BLaER1 treated with 17β-estradiol and CSF1 and Interleukin-3, amounts not matched to agents 10 nM and 100 nM (cell line): ENCODE results near the gene EEF1A2.

ENCODE experiments used
- H3K27ac ChIP-seq, 11 experiments: shearing (Covaris generic); formaldehyde crosslinking; 2 replicates each; pipeline ENCODE4 v1.8.1; 2022
- H3K27me3 ChIP-seq, 11 experiments: shearing (Covaris generic); formaldehyde crosslinking; 2 replicates each; pipeline ENCODE4 v1.8.1; 2022
- H3K36me3 ChIP-seq, 11 experiments: shearing (Covaris generic); formaldehyde crosslinking; 2 replicates each; pipeline ENCODE4 v1.8.1; 2022
- H3K4me1 ChIP-seq, 10 experiments: shearing (Covaris generic); formaldehyde crosslinking; 2 replicates each; pipeline ENCODE4 v1.8.1; 2022
- H3K4me2 ChIP-seq, 11 experiments: shearing (Covaris generic); formaldehyde crosslinking; 2 replicates each; pipeline ENCODE4 v1.8.1; 2022
- H3K4me3 ChIP-seq, 10 experiments: shearing (Covaris generic); formaldehyde crosslinking; 2 replicates each; pipeline ENCODE4 v1.8.1; 2022
- H3K9ac ChIP-seq, 11 experiments: shearing (Covaris generic); formaldehyde crosslinking; 2 replicates each; pipeline ENCODE4 v1.8.1; 2022
- H3K9me3 ChIP-seq, 11 experiments: shearing (Covaris generic); formaldehyde crosslinking; replicated peaks in 1 of 11; 2 replicates each; pipeline ENCODE4 v1.8.1; 2022
- H4K20me1 ChIP-seq, 11 experiments: shearing (Covaris generic); formaldehyde crosslinking; 2 replicates each; pipeline ENCODE4 v1.8.1; 2022
- Cebpa-rat ChIP-seq, 11 experiments: shearing (Covaris generic); IDR thresholded peaks; 2 replicates each; pipeline ENCODE4 v1.8.1; 2022

EEF1A2 gene

DNA sequence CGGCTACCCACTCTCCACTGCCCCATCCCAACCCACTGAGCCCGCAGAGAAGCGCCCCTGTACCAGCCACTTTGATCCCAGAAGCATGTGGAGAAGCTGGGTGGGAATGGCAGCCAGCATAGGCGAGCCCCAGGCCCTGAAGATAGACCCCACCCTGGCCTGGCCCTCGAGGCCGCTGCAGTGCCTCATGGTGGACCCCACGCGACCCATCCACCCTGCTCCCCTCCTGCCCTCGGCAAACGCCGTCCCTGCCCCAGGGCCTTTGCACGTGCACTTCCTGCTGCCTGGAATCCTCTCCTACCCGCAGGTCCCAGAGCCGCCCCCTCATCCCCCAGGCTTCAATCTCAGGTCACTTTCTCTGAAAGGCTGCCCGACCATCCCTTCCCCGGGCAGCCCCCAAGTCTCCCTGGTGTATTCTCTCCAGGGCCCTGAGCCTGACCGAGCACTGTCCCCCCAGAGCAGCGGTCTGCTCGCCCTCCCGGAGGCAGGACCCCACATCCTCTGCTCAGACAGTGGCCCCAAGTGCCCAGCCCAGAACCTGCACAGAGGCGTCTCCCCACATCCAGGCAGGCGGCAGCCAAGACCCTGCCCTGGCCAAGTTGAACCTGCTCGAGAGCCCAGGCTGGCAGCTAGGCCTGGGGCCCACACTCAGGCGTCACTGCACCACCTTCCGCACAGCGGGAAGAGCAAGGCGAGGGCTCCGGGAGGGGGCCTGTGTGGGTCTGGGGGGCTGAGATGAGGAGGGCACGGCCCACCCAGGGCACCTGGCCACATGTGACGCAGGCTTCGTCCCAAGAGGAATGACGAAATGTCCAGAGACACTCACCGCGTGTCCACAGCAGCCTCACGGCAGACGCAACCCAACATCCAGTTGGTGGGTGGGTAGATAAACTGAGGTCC is 40.5 kb downstream of the EEF1A2 start:
- TF ChIP-seq Cebpa-rat (IDR thresholded peaks at IDR 0.05) = no peak
- Histone ChIP-seq H3K36me3 (no peaks in the 10 kb centered on the region), H3K4me2 (peak overlapping the region; percentile 87 to 99 (median 96)), H3K27me3 (peaks cover 29 to 73% (median 40%) of the 10 kb centered on the region in 11 experiments), H3K4me1 (peaks cover 48 to 76% (median 58%) of the 10 kb centered on the region in 10 experiments), H4K20me1 (peaks cover 0 to 83% (median 28%) of the 10 kb centered on the region in 11 experiments; a peak in 13 of 22 replicates), H3K9ac (no peak overlapping the region), H3K4me3 (no peak overlapping the region), H3K9me3 (no peaks in the 10 kb centered on the region), H3K27ac (peak overlapping the region in 3 of 11 experiments; percentile 8 to 26 (median 9); a peak in 3 of 22 replicates)

DNA sequence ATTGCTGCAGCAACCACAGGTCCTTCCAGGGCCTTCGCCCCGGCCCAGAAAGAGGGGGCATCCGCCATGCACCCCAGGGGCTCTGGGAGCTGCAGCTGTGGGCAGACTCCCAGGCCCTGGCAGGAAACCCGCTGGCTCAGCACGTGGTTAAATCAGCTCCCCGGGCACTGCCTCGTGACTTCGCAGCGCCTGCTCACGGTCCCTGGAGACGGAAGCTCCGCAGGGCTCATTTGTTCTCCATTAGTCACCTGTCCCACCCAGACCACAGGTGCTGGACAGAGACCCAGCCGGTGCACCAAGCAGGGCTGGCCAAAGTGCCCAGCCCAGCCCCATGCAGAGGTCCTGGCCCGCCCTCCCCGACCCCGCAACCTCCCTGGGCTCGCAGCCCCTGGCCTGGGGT is 41.1 kb downstream of the EEF1A2 start:
- H3K9ac ChIP-seq = peak overlapping the region in 2 of 11 experiments; percentile 20 to 35; a peak in 2 of 22 replicates
- H3K4me2 ChIP-seq = peak overlapping the region; percentile 87 to 99 (median 96)
- H3K4me3 ChIP-seq = no peak overlapping the region; a peak in 1 of 20 replicates
- peak overlapping the region in 5 of 11 experiments; percentile 3 to 83 (median 33); a peak in 6 of 22 replicates for H3K27ac ChIP-seq
- H3K4me1 ChIP-seq = peaks cover 53 to 83% (median 65%) of the 10 kb centered on the region in 10 experiments
- no peaks in the 10 kb centered on the region for H3K9me3 ChIP-seq
- no peaks in the 10 kb centered on the region for H3K36me3 ChIP-seq
- peaks cover 0 to 76% (median 23%) of the 10 kb centered on the region in 11 experiments; a peak in 13 of 22 replicates for H4K20me1 ChIP-seq
- TF ChIP-seq Cebpa-rat (IDR thresholded peaks at IDR 0.05) = no peak
- H3K27me3 ChIP-seq = peaks cover 22 to 68% (median 33%) of the 10 kb centered on the region in 11 experiments

DNA sequence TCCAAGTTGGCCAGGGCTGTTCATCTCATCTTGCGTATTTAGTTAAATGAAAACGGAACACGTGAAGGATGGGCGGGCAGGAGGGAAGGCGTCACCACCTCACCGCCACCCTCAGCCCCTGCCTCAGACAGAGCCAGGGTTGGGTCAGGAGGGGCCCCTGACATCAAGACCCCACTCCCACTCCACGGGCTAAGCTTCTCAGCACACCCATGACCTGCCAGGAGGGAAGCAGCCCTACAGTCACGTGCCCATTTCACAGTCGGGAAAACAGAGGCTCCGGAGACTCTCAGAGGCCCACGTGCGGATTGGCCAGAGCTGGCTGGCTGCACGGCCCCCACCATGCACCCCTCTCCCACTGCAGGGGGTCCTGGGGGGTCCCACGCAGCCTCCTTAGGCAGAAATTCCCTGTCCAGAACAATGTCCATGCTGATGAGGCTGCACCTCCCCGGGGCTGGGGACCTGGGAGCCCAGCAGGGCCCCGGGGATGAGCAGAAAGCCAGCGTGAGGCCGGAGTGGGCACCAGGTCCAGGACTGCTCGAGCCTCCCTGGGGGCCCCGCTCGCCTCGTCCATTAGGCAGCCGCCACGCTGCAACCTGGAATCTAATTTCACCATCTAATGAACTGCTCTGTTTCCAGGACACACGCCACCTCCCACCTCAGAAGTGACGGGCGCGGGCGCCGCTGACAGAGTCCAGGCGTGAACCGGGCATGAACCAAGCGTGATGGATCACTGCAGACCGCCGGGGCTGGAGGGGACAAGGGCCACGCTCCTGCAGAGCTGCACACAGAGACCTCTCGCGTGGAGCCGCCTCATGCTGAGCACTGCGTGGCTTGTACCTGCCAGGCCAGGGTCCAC is 42.2 kb downstream of the EEF1A2 start:
- Histone ChIP-seq H3K4me1 (peaks cover 53 to 93% (median 75%) of the 10 kb centered on the region in 10 experiments), H3K9me3 (no peaks in the 10 kb centered on the region), H3K36me3 (no peaks in the 10 kb centered on the region), H4K20me1 (peaks cover 0 to 68% (median 18%) of the 10 kb centered on the region in 11 experiments; a peak in 12 of 22 replicates), H3K4me3 (no peak overlapping the region; a peak in 1 of 20 replicates), H3K9ac (peak overlapping the region in 5 of 11 experiments; percentile 16 to 35 (median 20); a peak in 5 of 22 replicates), H3K27ac (peak overlapping the region in 4 of 11 experiments; percentile 27 to 83 (median 38); a peak in 5 of 22 replicates), H3K4me2 (peak overlapping the region; percentile 87 to 99 (median 96)), H3K27me3 (peaks cover 11 to 57% (median 22%) of the 10 kb centered on the region in 11 experiments)
- TF ChIP-seq Cebpa-rat (IDR thresholded peaks at IDR 0.05) = no peak

- H3K36me3 ChIP-seq = no peaks in the 10 kb centered on the region
- peak overlapping the region in 2 of 10 experiments; percentile 31 to 38; a peak in 2 of 20 replicates for H3K4me3 ChIP-seq
- H3K27ac ChIP-seq = peak overlapping the region in 5 of 11 experiments; percentile 9 to 83 (median 71); a peak in 7 of 22 replicates
- TF ChIP-seq Cebpa-rat (IDR thresholded peaks at IDR 0.05) = no peak
- no peaks in the 10 kb centered on the region for H3K9me3 ChIP-seq
- peaks cover 0 to 46% (median 11%) of the 10 kb centered on the region in 11 experiments; a peak in 14 of 22 replicates for H3K27me3 ChIP-seq
- H3K4me1 ChIP-seq = peaks cover 53 to 97% (median 86%) of the 10 kb centered on the region in 10 experiments
- H3K9ac ChIP-seq = peak overlapping the region in 4 of 11 experiments; percentile 70 to 77 (median 72); a peak in 6 of 22 replicates
- H4K20me1 ChIP-seq = peaks cover 0 to 62% (median 11%) of the 10 kb centered on the region in 11 experiments; a peak in 9 of 22 replicates
- peak overlapping the region; percentile 87 to 99 (median 96) for H3K4me2 ChIP-seq
These were observed 43.4 kb downstream of the EEF1A2 start for GRCh38 chr20:63455568-63455859.

- peaks cover 0 to 43% (median 6%) of the 10 kb centered on the region in 11 experiments; a peak in 10 of 22 replicates for H3K27me3 ChIP-seq
- peak overlapping the region; percentile 87 to 99 (median 96) for H3K4me2 ChIP-seq
- TF ChIP-seq Cebpa-rat (IDR thresholded peaks at IDR 0.05) = no peak
- no peaks in the 10 kb centered on the region for H3K36me3 ChIP-seq
- peak overlapping the region in 10 of 11 experiments; percentile 26 to 77 (median 58); a peak in 16 of 22 replicates for H3K9ac ChIP-seq
- peak overlapping the region in 9 of 11 experiments; percentile 25 to 83 (median 64); a peak in 16 of 22 replicates for H3K27ac ChIP-seq
- H4K20me1 ChIP-seq = peaks cover 0 to 56% (median 7%) of the 10 kb centered on the region in 11 experiments; a peak in 9 of 22 replicates
- peak overlapping the region in 8 of 10 experiments; percentile 29 to 53 (median 45); a peak in 15 of 20 replicates for H3K4me3 ChIP-seq
- peaks cover 53 to 95% (median 86%) of the 10 kb centered on the region in 10 experiments for H3K4me1 ChIP-seq
- no peaks in the 10 kb centered on the region for H3K9me3 ChIP-seq
These were observed 43.9 kb downstream of the EEF1A2 start for GRCh38 chr20:63454731-63455567.

DNA sequence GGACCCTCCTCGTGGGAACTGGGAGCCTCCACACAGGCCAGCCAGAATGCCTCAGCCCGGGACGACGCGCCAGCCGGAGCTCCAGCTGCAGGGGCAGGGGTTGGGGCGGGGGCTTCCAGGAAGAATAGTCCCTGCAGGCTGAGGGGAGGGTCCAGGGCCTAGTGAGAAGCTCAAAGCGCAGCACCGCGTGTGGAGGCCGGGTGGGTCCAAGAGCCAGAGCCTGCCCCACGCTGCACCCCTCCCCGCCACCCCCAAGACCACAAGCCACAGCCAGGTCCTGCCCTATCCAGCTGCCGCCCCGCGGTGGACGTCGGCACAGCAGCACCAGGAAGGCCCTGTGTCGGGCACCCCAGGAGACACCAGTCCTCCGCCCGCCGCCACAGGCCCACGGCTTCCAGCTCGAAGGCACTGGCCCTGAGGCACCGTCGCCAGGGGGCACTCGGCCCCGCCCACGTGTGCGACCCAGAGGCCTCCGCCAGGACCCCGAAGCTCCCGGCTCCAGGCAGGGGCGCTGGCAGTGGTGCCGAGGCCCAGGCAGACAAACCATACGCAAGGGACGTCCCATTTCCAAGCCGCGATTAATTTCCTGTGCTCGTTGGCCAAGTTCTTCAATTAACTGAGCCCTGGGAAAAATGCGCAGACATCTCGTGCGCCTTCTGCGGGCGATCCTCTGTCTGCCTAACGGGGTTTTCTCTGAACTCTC is 45.9 kb downstream of the EEF1A2 start:
- Histone ChIP-seq H3K4me1 (peaks cover 51 to 87% (median 82%) of the 10 kb centered on the region in 10 experiments), H3K27me3 (peaks cover 0 to 51% (median 6%) of the 10 kb centered on the region in 11 experiments; a peak in 13 of 22 replicates), H3K4me2 (peak overlapping the region; percentile 87 to 99 (median 96)), H3K27ac (peak overlapping the region in 10 of 11 experiments; percentile 15 to 83 (median 64); a peak in 16 of 22 replicates), H3K4me3 (peak overlapping the region in 5 of 10 experiments; percentile 18 to 53 (median 29); a peak in 4 of 20 replicates), H3K9ac (peak overlapping the region; percentile 23 to 77 (median 63); a peak in 18 of 22 replicates), H3K9me3 (no peaks in the 10 kb centered on the region), H3K36me3 (no peaks in the 10 kb centered on the region), H4K20me1 (peaks cover 0 to 43% (median 3%) of the 10 kb centered on the region in 11 experiments; a peak in 9 of 22 replicates)
- no peak for TF ChIP-seq Cebpa-rat (IDR thresholded peaks at IDR 0.05)

- TF ChIP-seq Cebpa-rat (IDR thresholded peaks at IDR 0.05) = no peak
- H3K4me2 ChIP-seq = peak overlapping the region in 9 of 11 experiments; percentile 87 to 99 (median 96); a peak in 17 of 22 replicates
- no peaks in the 10 kb centered on the region for H3K36me3 ChIP-seq
- no peak overlapping the region for H3K27ac ChIP-seq
- no peak overlapping the region for H3K4me3 ChIP-seq
- no peaks in the 10 kb centered on the region for H3K9me3 ChIP-seq
- H3K4me1 ChIP-seq = peaks cover 45 to 87% (median 82%) of the 10 kb centered on the region in 10 experiments
- H3K27me3 ChIP-seq = peaks cover 0 to 54% (median 10%) of the 10 kb centered on the region in 11 experiments; a peak in 14 of 22 replicates
- H3K9ac ChIP-seq = no peak overlapping the region
- H4K20me1 ChIP-seq = peaks cover 0 to 37% (median 4%) of the 10 kb centered on the region in 11 experiments; a peak in 7 of 22 replicates
These were observed 46.5 kb downstream of the EEF1A2 start for GRCh38 chr20:63452341-63452740.
